ENCODE data around the gene DGKD.

- no peak for TF ChIP-seq REST (IDR thresholded peaks at IDR 0.05; ENCODE audit: insufficient read depth in 1 of 2, low read depth in 2 of 2, low read length in 2 of 2)
- TF ChIP-seq POLR2AphosphoS5 (IDR thresholded peaks at IDR 0.05; ENCODE audit: low read depth, low read length) = no peak
- TF ChIP-seq FOXP2 (optimal IDR thresholded peaks at IDR 0.05; ENCODE audit: borderline replicate concordance, extremely low read depth, extremely low read length, insufficient read depth) = no peak
- TF ChIP-seq TAF1 (IDR thresholded peaks at IDR 0.05; ENCODE audit: borderline replicate concordance, insufficient read depth, low read length) = no peak
- no peak for TF ChIP-seq SIN3A (IDR thresholded peaks at IDR 0.05; ENCODE audit: borderline replicate concordance, insufficient read depth, low read length)
Observed at GRCh38 chr2:233426619-233427342, 72.5 kb downstream of the DGKD start.
